Loucy (cell line): ENCODE results near the gene JARID2.

ENCODE experiments used
- EZH2phosphoT487 ChIP-seq: fragments of 200-600 bp; IDR thresholded peaks from 2 replicates; pipeline ENCODE4 v1.6.1; 2018; ENCODE audit warnings: antibody characterized with exemption, mild to moderate bottlenecking, moderate library complexity, borderline replicate concordance
- TF ChIP-seq, protein P1 (sequence below): fragments of 200-600 bp; sonication (generic); conservative IDR thresholded peaks from 2 replicates; pipeline ENCODE4 v1.5.1; 2014; ENCODE audit warnings: mild to moderate bottlenecking, antibody characterized with exemption, low read length

DNA sequence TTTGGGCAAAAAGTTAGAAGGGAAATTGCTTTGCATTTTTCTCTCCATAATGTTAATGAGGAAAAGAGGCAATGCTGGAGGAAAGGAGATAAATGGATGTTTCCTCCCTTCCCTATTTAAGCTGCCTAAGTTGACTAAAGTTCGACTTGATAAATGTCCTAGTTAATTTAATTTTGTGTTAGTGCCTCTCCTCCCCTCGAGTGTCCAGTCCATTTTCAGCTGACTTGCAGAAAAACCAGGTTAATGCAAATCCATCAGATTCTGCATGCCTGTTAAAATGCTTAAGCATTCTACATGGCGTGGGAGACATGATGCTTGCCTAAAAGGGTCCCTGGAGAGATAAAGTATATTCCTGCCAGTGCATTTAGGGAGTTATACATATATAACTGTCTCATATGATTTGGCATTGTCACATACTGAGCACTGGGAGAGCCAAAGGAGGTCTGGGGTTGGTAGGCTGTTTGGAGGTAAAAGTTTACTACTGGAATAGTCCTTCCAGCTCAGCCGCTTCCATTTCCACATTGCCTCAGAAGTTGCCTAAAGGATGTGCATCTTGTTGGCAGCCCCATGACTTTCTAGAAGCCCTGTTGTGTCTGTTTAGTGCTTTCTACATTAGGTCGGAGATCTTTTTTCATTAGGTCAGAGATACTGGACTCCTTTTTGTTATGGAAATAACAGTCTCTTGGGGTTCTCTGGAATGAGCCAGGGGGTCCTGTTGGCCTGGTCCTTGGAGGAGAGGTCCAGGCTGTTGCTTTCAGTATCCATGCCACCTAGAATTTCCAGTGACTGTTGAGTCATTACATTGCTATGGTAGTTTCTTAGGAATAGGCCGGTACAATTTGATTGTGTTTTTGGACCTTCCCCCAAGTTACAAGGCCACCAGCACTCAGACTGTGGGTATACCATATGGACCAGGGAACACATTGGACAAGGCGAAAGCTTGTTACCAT, 30.4 kb downstream of the JARID2 start:
- TF ChIP-seq, protein P1, sequence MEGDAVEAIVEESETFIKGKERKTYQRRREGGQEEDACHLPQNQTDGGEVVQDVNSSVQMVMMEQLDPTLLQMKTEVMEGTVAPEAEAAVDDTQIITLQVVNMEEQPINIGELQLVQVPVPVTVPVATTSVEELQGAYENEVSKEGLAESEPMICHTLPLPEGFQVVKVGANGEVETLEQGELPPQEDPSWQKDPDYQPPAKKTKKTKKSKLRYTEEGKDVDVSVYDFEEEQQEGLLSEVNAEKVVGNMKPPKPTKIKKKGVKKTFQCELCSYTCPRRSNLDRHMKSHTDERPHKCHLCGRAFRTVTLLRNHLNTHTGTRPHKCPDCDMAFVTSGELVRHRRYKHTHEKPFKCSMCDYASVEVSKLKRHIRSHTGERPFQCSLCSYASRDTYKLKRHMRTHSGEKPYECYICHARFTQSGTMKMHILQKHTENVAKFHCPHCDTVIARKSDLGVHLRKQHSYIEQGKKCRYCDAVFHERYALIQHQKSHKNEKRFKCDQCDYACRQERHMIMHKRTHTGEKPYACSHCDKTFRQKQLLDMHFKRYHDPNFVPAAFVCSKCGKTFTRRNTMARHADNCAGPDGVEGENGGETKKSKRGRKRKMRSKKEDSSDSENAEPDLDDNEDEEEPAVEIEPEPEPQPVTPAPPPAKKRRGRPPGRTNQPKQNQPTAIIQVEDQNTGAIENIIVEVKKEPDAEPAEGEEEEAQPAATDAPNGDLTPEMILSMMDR = no peak
- no peak for TF ChIP-seq EZH2phosphoT487
